Mesodermal cell (in vitro differentiated cells): Measurements from ENCODE around the gene APOBEC4.
"Not testable (repeated sequence)": the region's sequence is repeated elsewhere in the genome, so short reads cannot be mapped to it uniquely, and the experiment has no call there.

Experiments
- H3K27ac ChIP-seq: 2 replicates; pipeline ENCODE4 v1.7.0; 2013; ENCODE audit warnings: mild to moderate bottlenecking, low read depth, low read length, moderate library complexity; ENCODE audit not compliant: severe bottlenecking
- H3K36me3 ChIP-seq: 2 replicates; pipeline ENCODE4 v1.7.1; 2013; ENCODE audit warnings: mild to moderate bottlenecking, low read length, moderate library complexity; ENCODE audit not compliant: control insufficient read depth, insufficient read depth
- H3K4me1 ChIP-seq: one replicate; pipeline ENCODE4 v1.7.1; 2013; ENCODE audit warnings: mild to moderate bottlenecking, low read length; ENCODE audit not compliant: insufficient read depth, control insufficient read depth, poor library complexity, severe bottlenecking
- H3K4me3 ChIP-seq: 2 replicates; pipeline ENCODE4 v1.7.0; 2013; ENCODE audit warnings: low read length, control low read depth, mild to moderate bottlenecking; ENCODE audit not compliant: insufficient read depth, poor library complexity, severe bottlenecking; ENCODE audit errors: extremely low read depth
- H3K9me3 ChIP-seq: 2 replicates; pipeline ENCODE4 v1.7.1; 2013; ENCODE audit warnings: mild to moderate bottlenecking, low read length, moderate library complexity; ENCODE audit not compliant: control insufficient read depth
- WGBS, 2 experiments: methylation state at CpG; one replicate each; pipeline ENCODE4 v1.1.5; 2013; ENCODE audit warnings: missing lambda C conversion rate in 2 of 2; ENCODE audit not compliant: insufficient coverage in 2 of 2; 5-methylcytosine and 5-hydroxymethylcytosine counted together

Gene APOBEC4

DNA sequence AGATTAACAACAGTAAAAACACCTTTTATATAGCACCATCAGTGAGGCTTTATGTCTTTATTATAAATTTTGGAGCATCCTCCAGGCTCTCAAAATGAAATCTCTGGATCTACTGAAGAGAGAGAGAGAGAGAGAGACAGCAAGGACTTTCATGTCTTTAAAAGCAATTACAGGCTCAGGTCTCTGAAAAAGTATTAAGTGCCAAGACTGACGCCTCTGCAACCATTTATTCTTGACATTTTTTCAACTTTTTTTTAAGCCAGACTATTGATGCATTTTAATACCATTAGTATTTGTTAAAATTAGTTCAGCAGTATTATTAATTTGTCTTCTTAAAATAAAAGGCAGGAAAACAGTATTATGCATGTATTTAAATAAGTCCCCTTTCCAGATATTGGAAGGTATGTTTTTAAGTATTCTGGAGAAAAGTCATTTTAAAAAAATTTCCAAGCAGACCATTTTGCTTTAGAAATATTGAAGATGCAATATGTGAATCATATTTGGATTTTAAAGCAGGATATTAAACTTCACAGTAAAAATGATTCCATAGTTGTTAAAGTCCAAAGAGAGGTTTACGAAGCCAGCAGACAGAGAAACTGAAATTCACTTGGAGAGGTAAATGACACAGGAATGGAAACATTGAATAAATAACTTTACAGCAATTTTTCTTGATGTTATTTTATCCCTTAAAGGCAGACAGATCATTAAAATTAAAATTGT is 35.4 kb upstream of the APOBEC4 start:
- H3K9me3 ChIP-seq = no peaks in the 10 kb centered on the region
- no peaks in the 10 kb centered on the region for H3K4me1 ChIP-seq
- H3K4me3 ChIP-seq = no peak overlapping the region
- WGBS, 2 experiments = 83% methylated on average over 1 of the region's 2 CpGs; no CpG with 5 or more reads in 1 of the 2 experiments
- H3K36me3 ChIP-seq = no peaks in the 10 kb centered on the region
- H3K27ac ChIP-seq = no peak overlapping the region

DNA sequence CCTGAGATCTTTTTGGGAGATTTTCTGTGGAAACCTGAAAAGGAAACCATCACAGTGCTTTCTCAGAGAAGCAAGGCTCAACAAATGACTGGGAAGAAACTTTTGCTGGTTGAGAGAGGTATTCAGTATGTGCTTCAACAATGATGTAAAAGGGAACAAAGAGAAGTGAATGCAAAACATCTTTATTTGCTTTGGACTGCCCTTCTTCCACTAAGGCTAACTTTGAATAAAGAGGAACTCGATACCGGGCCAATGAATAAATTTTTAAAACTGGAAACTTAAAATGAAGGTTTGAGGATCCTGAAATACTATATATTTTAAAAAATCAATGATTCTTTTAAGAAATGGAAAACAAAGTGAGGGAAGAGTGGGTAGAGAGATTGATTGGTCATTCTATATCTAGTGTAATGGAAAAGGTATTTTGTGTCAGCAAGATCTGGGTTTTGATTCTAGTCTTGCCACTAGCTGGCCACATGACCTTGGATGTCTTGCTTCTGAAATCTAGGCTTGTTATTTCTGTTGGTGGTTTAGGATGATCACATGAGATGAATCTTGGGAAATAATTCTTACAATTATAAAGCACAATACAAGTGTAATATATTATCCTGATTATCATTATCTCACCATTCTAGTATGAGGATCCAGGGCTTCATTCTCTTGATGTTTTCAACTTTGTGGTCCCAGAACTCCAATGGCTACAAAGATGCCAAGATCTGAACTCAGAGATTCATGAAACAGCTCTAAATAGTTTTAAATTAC is 34.6 kb upstream of the APOBEC4 start:
- Histone ChIP-seq H3K4me3 (no peak overlapping the region), H3K9me3 (no peaks in the 10 kb centered on the region), H3K27ac (no peak overlapping the region), H3K4me1 (no peaks in the 10 kb centered on the region), H3K36me3 (no peaks in the 10 kb centered on the region)
- no CpG with 5 or more reads among the region's 2 CpGs for WGBS, 2 experiments

DNA sequence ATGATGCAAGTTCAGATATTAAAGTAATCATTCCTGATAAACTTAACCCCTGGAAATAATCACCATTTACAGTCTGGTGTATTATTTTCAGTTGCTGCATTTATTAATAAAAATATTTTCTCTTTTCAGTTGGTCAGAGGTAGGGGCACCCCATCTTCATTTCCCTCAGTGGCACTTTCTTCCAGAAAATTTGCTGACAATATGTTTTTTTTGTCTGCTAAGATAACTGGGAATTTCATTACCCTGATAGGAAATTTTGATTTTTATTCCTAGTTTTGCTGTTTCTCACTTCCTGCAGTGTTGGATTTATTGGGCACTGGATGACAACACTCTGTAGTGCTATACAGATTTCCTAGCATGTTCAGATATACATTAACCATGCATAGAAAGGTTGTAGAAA is 33.1 kb upstream of the APOBEC4 start:
- Histone ChIP-seq H3K36me3 (no peaks in the 10 kb centered on the region), H3K4me1 (no peaks in the 10 kb centered on the region), H3K27ac (no peak overlapping the region), H3K4me3 (no peak overlapping the region), H3K9me3 (no peaks in the 10 kb centered on the region)

DNA sequence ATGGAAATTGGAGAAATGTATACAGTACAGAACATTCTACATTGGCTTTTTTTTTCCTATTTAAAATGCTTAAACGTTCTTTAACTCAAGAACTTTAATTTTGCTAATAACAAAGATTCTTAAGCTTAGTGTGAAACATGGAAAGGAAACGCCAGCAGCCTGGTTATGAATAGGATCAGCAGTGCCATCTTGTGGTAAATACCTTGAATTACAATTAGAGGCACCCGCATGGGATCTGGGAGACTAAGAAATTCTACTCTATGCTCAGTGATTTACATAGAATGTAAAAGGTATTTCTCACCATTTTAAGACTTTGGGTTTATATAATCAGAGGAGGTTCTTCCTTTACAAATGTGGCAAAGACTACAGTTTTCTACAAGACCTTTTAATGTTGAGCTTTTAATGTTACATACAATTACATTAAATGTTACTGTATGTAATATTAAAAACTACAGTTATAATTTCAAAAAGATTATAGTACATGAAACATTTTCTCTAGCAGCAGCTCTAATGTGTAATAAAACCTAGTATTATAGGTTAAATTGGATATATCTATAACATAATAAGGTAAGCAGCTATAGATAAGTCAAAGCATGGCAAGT is 32.1 kb upstream of the APOBEC4 start:
- H3K27ac ChIP-seq = no peak overlapping the region
- H3K4me1 ChIP-seq = no peaks in the 10 kb centered on the region
- H3K9me3 ChIP-seq = no peaks in the 10 kb centered on the region
- no peaks in the 10 kb centered on the region for H3K36me3 ChIP-seq
- no peak overlapping the region for H3K4me3 ChIP-seq
- WGBS, 2 experiments = 8% methylated on average over 2 of the region's 3 CpGs; no CpG with 5 or more reads in 1 of the 2 experiments

DNA sequence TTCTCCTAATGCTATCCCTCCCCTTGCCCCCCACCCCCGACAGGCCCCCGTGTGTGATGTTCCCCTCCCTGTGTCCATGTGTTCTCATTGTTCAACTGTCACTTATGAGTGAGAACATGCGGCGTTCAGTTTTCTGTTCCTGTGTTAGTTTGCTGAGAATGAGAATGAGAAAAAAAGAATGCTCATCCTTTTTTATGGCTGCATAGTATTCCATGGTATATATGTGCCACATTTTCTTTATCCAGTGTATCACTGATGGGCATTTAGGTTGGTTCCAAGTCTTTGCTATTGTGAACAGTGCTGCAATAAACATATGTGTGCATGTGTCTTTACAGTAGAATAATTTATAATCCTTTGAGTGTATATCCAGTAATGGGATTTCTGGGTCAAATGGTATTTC is 26.2 kb upstream of the APOBEC4 start:
- not testable (repeated sequence) for H3K27ac ChIP-seq, H3K36me3 ChIP-seq, H3K9me3 ChIP-seq, H3K4me1 ChIP-seq, H3K4me3 ChIP-seq
- WGBS, 2 experiments = 87% methylated on average over 2 of the region's 4 CpGs; no CpG with 5 or more reads in 1 of the 2 experiments

DNA sequence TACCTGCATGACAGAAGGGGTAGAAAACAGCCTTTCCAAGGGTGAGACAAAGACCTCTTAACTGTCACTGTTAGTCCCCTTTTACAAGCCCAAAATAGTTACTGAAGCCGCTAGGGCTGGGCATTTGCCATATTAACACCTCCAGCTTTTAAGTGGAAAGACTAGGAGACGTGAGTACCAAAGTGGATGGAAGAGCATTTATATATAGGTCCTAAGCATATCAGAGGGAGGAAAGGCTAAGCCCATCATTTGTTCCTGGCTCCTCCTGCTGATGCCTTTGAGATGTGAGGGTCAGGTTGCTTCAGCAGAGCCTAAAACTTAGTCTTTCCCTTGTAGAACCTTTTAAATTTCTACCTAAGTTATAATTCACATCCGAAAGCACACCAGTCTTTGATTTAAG is 25.7 kb upstream of the APOBEC4 start:
- Histone ChIP-seq H3K27ac (no peak overlapping the region), H3K9me3 (no peaks in the 10 kb centered on the region), H3K4me3 (no peak overlapping the region), H3K4me1 (no peaks in the 10 kb centered on the region), H3K36me3 (no peaks in the 10 kb centered on the region)
- no CpG with 5 or more reads among the region's 3 CpGs for WGBS, 2 experiments

DNA sequence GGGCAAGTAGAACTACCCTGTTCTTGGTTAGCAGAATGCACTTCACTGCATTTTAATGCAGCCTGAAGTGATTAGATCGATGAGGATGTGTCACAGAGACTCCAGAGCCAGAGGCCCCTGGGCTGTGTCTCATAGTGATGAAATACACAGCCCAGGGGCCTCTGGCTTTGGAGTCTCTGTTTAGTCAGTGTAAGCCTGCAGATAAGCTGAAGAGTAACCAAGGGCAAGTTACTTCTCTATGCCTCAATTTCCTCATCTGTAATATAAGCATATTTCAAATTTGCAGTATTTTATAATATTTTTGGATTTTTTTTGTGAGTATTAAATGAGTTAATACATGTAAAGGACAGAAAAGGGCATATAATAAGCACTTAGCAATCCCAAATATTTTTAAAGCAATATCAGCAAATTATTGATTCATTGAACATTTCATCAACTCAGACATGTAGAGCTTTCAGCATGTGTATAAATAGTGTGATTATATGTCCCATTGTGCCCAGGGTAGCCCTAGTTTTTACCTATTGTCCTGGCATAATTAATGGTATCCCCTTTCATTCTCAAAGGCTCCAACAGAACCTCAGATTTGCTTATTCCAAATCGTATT is 23.6 kb upstream of the APOBEC4 start:
- H3K27ac ChIP-seq = no peak overlapping the region

DNA sequence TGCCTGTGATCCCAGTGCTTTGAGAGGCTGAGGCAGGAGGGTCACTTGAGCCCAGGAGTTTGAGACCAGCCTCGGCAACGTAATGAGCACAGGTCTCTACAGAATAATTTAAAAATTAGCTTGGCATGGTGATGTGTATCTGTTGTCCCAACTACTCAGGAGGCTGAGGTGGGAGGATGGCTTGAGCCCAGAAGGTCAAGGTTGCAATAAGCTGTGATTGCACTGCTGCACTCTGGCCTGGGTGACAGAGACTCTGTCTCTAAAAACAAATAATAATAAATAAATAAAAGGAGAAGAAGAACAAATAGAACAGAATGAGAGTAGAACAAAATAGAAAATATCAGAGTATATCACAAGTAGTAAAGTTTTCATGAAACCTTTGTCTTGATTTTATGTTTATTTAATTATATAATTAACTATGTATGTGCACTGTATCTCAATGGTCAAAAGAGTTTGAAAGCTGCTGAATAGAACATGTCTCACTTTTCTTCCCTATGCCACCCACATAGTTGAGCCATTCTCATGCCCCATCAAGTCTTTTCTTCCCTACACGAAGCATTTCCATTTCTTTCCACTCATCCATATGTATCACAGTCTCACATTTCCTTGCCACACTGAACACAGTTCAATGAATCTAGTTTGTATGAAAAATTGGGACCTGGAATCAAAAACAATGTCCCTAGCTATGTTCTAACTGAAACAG is 22.9 kb upstream of the APOBEC4 start:
- Histone ChIP-seq H3K9me3 (peaks cover 7% of the 10 kb centered on the region), H3K4me3 (no peak overlapping the region), H3K27ac (no peak overlapping the region), H3K4me1 (no peaks in the 10 kb centered on the region), H3K36me3 (no peaks in the 10 kb centered on the region)
- WGBS, 2 experiments = 81 to 100% methylated on average over 2 to 3 of the region's 3 CpGs

More for the DNA sequence above, 23.6 kb upstream of the APOBEC4 start:
- no peak overlapping the region for H3K4me3 ChIP-seq
- H3K4me1 ChIP-seq = no peaks in the 10 kb centered on the region
- no peaks in the 10 kb centered on the region for H3K36me3 ChIP-seq
- WGBS, 2 experiments = 56 to 78% methylated on average over 1 to 2 of the region's 2 CpGs
- peaks cover under 1% of the 10 kb centered on the region for H3K9me3 ChIP-seq

DNA sequence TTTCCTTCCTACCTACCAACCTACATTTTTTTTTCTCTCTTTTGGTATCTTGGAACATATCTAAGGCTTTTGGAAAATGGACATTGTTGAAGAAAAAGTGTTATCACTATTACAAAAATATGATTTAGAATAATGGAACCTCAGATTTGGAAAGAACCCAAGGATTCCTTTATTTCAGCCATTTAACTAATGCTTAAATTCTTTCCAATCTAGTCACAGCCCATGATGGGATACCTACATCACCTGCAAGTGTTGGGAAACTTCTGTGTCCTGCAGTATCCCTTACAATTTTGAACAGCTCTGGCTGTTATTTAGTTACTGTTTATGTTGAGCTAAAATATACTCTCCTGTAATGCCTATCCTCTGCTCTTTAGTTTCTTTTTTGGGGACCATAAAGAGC is 22.3 kb upstream of the APOBEC4 start:
- no peaks in the 10 kb centered on the region for H3K36me3 ChIP-seq
- H3K9me3 ChIP-seq = peaks cover 12% of the 10 kb centered on the region
- H3K27ac ChIP-seq = no peak overlapping the region
- no peak overlapping the region for H3K4me3 ChIP-seq
- no peaks in the 10 kb centered on the region for H3K4me1 ChIP-seq

DNA sequence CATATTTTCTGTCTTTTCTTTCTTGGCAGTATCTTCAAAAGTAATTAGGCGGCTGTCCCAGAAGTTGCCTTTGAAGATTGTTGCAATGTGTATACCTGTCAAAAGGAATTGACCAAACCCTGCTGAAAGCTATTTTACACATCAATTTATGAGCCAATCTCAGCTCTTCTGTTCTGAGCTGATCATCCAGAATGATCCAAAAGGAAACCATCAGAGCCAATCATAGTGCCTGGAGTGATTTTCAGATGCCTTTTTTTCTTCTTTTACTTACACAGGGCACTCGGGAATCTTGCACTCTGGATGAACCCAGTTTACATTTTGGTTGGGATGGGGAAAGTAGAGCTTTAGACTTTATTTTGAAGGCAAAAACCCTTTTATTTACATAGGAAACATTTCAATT is 21.8 kb upstream of the APOBEC4 start:
- Histone ChIP-seq H3K36me3 (no peaks in the 10 kb centered on the region), H3K27ac (no peak overlapping the region), H3K9me3 (peaks cover 17% of the 10 kb centered on the region), H3K4me1 (no peaks in the 10 kb centered on the region), H3K4me3 (no peak overlapping the region)
- no CpG with 5 or more reads among the region's 2 CpGs for WGBS, 2 experiments
